ENCODE data around the gene PHLDA3.
"Not testable (repeated sequence)": the region's sequence is repeated elsewhere in the genome, so short reads cannot be mapped to it uniquely, and the experiment has no call there.

The PHLDA3 gene

DNA sequence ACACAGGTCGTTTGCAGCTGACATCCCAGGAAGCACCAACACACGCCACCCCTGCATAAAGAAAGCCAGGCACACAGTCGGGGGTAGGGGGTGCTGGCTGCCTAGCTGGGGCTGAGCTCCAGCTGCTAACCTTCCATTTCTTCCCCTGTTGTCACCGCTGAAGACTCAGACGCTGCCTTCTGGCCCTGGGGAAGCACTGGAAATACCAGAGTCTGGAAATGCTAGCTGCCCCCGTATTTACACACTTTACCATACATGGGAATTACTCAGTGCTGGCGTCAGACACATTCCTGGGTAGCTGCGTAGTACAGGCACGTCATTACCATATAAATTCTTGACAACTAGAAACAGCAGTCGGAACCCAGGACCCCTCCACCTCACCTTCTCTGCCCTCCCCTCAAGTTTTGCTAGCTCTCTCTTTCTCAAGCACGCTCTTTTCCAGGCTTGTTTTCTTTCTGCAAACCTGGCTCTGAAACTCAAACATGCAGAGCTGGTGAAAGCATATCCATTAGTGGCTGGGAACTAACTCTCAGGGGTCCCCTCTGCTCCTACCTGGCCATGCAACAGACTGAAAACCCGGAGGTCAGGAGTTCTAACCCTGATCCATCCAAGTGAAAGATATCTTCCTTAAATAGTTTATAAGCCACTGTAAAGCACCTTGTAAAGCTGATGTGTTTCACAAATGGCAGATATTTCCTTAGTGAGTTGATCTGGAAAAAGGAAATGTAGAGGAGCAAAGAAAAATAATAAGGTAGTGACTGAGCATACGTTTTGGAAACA lies 34.6 kb upstream of the PHLDA3 start:
- no peak for DNase-seq

DNA sequence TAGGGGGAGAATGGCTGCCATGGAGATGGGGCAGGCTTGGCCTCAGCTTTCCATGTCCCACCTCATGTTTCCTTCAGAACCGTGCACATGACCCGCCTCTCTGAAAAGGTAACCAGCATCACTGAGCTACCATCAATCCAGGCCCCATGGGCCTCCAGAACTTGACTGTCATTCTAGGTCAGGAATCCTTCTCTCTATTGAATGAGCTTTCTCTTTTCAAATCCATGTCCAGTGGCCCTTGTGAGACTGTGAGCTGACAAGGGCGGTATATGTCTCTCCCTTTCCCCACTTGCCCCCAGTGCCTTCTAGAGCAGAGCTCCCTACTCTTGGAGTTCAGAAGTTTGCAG lies 33.5 kb upstream of the PHLDA3 start:
- no peak for DNase-seq

DNA sequence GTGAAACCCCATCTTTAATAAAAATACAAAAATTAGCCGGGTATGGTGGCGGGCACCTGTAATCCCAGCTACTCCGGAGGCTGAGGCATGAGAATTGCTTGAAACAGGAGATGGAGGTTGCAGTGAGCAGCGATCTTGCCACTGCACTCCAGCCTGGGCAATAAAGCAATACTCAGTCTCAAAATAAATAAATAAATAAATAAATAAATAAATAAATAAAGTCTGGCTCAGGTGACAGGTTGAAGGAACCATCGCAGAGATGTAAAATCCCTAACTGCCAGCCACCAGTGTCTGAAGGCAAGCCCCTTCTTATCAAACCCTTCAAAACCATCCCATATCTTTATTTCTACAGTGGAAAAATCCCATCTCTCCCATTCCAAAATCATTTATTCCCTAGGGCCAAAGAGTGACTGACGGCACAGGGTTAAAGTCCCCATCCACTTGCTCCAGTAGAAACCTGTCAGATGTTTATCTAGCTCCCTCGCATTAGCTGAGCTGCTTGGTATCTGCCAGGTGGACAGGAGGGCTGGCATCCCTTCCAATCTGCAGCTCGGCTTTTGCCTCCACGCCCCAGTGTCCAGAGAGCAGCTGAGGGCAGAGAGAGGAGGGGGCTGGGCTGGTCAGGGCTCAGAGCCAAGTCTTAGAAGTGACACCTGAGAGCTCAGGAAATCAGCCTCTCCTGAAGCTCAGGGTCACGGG lies 33.0 kb upstream of the PHLDA3 start:
- no peak for DNase-seq

DNA sequence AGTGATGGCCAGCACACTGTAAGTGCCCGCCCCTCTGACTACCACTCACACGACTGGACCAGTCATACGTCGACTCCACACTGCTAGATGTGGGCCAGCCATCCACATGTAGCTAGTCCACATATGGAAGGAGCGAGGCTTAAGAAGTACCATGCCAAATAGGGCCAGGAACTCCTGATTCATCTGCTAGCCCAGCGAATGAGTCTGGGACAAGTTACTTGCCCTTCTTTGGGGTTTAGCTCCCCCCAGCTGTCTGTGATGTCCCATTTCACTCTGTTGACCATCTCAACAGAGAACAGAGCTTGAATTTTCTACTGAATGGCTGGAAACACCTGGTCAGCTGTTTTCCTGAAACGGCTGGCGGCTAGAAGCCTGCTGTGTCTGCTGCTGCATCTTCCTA lies 32.2 kb upstream of the PHLDA3 start:
- no peak for DNase-seq

DNA sequence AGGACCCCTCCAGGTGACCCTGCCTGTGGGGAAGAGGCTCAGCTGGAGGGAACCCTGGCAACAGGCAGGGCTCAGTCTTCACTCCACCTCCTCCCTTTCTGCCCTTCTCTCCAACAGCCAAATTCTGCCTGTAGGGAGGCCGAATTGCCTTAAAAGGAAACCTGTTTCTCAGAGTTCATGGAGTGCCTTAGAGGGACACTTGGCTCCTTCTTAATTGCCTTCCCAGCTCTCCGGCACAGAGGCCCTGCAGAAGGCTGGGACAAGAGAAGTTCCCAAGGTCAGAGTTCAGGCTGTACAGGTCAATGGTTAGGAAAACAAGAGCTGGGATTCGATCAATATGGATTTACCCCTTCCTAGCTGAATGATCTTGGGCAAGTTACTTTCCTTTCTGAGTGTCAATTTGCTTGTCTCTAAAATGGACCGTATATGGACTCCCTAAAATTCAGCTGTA lies 31.7 kb upstream of the PHLDA3 start:
- DNase-seq: no peak

DNA sequence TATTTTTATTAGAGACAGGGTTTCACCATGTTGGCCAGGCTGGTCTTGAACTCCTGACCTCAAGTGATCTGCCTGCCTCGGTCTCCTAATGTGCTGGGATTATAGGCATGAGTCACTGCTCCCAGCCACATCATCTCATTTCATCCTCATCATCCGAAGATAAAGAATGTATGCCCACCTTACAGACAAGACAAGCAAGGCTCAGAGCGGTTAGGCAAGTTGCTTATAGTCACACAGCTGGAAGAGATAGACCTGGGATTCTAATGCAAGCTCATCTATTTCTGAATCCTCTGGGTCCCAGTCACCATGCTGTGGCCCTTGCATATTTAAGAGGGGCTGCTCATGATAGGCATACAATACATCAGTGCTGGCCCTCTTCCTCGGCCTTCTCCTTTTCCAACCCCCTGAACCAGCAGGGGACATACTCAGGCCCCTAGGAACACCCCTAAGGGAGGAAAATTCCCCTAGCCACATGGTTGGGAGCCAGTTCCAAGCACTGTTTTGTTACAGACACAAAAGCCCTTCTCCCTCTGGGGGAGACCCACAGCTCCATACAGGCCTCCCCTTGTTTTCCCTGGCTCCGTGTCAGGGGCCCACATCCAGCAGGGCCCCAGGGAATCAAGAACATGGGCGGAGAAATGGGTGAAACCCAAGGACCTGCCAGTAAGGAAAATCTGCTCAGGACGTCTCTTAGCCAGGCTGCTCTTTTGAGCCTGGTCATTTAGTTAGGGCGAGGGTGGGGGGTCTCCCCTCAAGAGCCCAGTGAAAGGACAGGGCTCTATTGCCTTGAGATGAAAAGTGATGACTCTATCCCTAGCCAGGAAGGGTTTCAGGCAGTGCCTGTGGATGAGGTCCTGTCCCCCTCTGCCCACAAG lies 31.0 kb upstream of the PHLDA3 start:
- no peak for DNase-seq

DNA sequence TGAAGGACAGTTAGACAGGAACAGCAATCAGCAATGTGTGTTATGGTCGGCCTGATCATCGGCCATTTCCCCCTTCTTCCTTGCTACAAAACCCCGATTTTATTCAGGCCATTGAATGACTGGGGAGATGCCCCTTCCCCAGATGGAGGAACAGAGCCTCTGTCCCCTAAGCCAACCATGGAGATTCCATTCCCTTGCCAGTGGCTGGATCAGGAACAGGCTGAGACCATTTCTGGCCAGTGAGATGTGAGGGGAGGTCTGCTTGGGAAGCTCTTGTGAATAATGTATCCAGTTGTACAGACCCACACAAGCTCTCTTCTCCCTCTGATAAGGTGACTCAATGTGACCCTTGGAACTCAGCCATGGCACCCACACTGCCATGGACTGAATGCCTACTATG lies 30.2 kb upstream of the PHLDA3 start:
- no peak for DNase-seq

DNA sequence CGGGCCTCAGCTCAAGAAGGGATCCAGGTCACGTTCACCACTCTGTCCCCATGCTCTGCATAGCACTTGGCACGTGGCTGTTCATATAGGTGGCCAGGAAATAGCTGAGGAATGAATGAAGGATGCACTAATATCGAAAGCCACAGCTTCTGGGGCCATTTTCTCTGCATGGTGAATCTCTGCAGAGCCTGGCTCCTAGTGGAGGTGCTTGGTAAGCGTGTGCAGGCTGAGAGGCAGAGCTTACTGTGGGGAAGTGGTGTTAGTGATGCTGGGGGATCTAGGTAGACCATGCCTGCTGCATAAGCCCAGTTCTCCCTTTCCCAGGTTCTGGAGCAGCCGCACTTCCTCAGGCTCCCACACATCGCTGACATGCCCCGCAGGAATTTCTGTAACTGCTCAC lies 29.6 kb upstream of the PHLDA3 start:
- DNase-seq: no peak

DNA sequence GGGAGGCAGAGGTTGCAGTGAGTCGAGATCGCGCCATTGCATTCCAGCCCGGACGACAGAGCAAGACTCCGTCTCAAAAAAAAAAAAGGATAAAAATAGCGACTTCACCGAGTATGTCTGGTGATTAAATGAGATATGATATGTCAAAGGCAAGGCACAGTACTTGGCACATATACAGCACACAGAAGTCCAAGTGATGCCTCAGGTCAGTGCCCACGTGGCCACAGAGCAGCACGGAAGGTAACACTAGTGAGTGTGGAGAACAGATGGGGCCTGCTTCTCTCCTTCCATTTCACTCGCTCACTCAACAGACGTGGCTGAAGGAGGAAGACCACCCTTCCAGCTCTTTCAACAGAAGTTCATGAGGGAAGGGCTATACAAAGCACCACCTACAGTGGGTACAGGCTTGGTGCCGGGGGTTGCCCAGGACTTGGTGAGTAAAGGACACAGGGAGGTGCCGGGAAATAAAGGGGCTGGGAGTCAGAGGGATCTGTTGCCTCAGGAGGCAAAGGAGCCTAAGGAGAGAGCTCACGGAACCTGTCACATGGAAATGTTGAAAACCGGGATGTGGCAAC lies 29.0 kb upstream of the PHLDA3 start:
- DNase-seq: no peak

DNA sequence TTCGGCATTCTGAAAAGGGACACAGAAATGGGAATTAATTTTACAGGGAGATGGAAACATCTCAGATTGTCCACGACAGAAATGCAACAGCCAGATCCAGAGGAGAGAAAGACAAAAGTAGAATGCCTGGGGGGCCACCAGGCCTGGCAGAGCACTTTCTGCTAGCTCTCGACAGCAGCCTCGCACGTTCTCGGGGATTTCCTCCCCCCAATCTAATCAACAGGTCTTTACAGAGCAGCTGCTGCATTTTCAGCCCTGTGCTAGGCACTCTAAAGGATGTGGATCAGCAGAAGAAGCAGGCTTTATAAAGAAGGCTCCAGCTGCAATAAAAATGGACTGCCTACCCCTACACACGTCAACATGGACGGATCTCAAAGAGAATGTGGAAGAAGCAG lies 27.3 kb upstream of the PHLDA3 start:
- DNase-seq: no peak

DNA sequence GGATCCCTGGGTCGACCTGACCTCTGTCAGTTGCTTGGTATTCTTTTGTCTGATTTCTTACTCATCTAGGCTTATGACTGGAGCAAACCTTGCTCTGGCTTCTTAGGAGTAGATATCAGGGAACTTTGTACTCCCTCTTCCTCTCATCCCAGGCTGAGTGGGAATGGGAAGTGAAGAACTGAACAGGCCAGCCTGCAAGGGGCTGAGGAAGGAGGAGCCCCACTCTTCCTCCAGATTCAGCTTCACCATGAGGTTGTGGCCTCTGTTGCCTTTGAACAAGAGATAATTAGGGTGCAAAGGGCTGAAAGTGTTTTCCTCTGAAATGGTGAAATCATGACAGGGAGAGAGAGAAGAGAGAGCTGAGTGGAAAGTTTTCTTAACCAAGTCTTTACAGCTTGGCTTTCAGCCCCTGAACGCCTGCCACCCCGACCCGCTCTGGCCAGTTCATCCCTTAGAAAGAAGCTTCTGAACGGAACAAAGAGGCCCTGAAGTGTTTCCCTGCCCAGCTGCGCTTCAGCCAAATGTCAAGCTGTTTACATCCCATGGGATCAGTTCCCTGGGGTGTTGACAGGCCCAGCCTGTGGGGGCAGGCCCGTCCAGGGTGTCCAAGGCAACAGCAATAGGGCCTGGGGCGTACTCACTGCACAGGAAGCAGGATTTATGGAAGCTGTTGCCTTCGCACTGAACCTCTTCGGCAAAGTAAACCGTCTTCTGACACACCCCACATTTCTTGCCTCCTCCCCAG lies 26.7 kb upstream of the PHLDA3 start:
- DNase-seq: no peak

DNA sequence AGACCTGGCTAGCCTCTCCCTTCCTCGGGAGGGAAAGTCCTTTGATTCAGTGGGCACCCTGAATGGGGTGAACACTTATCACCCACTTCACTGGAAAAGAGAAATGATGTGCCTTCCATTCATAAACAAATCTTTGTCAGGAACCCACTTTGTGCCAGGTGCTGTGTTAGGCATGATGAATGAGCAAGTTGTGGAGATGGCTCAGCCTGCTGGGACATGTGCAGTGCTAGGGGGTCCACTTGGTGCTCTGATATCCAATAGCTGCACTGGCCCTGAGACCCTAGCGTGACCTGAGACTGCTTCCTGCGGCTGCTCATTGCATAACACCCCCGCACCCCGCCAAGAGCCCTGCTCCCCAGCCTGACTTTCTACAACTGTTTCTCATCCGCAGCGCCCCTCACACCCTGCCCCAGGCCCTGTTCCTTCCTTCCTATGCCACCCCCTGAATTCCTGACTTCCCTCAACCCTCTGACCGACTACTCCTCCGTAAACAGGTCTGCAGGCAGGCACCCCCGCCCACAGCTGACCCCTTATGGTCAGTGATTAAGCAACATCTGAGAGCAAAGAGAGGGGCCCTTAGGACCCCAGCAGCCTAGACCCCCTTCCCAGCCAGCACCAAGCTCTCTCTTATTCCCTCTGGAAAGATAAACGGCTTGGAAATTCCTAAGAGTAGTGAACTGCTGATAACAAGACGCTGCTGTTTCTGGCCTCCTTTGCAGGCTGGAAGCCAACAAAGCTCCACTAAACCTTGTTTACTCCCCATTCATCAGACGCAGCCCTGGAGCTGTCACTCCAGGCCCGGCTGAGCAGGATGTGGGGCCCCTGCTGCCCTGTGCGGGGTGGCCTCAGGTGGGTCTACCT lies 25.0 kb upstream of the PHLDA3 start:
- no peak for DNase-seq

DNA sequence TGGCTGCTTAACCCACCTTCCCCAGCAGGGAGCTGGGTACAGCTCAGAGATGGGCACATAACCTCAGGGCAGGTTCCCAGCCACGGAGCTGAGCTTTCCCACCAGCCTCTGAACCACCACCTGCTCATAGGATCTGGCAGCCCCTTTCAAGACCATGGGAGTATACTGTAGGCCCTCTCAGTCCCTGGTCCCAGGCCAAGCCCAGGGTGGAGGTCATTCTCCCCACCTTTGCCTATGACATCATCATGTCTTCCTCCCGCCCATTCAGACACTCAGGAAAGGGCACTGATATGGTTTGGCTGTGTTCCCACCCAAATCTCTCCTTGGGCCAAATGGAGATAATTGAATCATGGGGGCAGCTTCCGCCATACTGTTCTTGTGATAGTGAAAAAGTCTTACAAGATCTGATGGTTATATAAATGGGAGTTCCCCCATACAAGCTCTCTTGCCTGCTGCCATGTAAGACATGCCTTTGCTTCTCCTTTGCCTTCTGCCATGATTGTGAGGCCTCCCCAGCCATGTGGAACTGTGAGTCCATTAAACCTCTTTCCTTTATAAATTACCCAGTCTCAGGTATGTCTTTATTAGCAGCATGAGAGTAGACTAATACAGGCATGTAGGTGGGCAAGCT lies 24.2 kb upstream of the PHLDA3 start:
- DNase-seq: not testable (repeated sequence)

DNA sequence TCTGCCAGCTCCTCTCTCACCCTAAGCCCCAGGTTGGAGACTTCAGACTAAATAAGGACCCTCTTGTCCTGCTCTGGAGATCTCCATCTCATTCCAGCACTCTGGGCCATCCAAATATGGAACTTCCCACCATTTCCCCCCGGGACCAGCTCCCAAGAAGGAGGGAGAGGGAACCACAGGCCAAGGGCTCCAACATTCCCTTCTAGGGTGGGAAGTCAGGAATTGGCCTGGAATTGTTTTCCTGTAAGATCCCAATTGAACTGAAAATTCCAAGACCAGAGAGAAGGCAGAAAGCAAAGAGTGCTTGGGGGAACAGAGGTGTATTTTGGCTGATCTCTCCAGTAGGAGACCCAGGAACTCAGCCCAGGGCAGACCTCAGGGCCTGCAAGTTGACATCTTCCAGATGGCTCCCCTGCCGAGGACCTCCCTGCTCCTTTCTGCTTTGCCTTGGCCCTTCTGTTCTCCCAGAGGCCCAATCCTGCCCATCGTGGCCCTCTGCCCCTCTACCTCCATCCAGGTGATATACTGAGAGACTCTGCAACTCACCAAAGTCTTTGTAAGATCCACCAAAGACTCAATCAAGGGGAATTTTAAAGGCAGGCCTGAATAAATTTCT lies 23.0 kb upstream of the PHLDA3 start:
- DNase-seq: no peak

DNA sequence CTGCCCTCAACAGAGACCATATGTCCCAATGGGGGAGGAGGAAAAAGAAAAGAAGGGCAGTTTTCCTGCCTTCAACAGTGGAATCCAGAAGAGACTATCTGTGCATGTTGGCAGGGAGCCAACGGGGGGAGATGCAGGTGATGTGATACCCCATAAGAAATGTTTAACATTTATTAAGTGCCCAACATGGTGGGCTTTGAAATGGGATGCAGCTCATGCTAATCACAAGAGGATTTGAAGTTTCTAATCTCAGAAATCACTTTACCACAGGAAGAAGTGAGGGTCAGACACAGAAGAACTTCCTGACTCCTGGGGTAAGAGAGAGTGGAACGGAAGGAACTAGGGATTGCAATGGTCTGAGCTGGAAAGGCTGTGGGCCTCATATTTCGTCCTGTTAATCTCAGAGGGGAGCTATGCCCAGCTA lies 21.7 kb upstream of the PHLDA3 start:
- no peak for DNase-seq

DNA sequence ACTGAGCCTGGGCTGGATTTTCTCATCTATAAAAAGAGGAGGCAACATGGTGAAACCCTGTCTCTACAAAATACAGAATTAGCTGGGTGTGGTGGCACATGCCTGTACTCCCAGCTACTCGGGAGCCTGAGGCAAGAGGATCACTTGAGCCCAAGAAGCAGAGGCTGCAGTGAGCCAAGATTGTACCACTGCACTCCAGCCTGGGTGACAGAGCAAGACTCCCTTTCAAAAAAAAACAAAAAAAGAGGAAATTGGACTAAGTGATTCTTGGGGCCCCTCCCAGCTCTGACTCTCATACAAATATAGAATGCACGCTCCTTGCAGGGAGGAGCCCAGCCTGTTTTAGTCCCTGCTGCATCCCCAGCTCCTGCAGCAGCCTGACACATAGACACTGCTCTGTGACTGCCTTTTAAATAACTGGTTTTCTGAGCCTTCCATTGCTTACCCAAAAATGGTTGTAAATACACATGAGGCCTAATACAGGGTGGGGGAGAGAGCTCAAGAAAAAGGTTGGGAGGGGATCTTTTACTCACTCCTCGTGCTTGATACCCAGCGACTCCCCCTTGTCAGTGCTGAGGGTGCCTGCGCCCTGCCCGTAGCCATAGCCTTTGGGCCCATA lies 20.8 kb upstream of the PHLDA3 start:
- no peak for DNase-seq

DNA sequence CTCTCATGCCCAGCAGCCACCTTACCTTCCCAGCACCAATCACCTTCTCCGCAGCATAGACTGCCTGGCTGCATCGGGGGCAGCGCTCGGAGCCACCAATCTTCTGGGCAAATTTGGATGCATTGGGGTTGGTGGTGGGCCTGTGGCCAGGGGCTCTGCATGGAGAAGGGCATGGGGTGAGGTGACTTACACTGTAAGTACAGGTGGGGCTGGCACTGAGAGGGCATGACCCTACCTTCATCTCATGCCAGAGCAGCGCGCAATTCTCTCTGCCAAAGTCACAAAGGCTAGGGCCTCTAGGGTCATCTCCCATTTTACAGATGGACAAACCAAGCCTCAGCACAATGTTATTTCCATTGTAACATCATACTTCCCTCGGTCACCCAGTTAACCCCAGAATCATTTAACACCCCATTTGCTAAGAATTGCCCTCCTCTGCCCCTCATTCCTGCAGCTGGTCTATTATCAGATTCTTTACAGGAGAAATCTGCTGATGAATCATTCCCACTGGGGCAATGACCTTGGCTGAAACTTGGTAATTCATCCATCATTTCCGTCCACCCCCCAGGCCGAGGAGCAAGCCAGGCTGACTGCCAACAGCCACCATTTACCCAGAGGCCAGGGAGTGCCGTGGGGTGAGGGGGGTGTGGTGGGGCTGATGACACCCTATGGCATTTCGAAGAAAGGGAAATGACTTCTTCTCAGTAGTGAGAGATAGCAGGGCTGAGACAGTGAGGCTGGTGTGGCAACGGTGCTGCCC lies 20.0 kb upstream of the PHLDA3 start:
- no peak for DNase-seq

DNA sequence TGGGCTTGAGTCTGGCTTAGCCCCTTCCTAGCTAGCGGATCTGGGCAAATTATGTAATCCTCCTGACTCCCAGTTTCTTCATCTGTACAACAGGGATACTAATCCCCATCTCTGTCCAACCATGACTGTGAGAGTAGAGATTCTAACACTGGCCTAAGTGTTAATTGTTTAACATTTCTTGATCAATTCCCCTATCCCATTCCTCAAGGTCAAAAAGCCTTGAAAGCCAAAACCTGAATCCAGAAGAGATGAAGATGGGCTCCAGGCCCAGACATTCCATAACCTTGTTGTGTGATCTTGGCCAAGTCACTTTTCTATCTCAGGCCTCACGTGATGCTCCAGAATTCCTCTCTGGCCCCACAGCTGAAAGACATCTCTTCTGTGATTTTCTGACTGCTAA lies 18.8 kb upstream of the PHLDA3 start:
- no peak for DNase-seq

DNA sequence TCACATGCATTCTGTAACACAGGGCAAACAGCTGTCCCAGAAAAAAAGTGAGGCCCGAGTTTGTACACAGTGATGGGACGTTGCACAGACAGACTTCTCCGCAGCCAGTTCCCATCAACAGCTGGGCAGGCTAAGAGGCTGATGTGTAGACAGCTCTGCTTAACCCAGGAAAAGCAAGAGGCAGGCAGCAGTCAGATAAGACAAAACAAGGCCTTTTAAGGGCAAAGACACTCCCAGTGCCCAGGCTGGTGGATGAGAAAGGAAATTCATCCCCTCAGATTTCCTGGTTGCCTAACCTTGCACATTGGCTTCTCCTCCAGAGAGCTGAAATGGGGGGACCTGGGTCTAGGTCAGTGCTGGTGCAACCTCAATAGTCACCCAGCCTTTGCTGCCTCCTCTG lies 17.2 kb upstream of the PHLDA3 start:
- no peak for DNase-seq

Measured in CD4-positive, alpha-beta T cell treated with Interleukin-17A for 1 hour (primary cell).